ENCODE results near the gene NCAPH2.

The NCAPH2 gene

DNA sequence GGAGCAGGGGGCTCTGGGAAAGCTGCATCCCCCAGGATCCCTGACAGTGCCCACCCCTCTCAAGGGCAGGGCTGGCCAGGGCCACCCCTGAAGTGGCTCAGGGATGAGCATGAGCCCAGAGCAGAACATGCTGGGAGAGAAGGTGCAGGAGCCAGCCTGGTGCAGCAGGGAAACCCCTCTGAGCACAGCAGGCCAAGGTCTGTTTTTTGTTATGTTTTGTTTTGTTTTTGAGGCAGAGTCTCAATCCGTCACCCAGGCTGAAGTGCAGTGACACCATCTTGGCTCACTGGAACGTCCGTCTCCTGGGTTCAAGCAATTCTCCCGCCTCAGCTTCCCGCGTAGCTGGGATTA is 32.4 kb upstream of the NCAPH2 start:
- no peak overlapping the region for H3K27ac ChIP-seq (ENCODE audit: low read depth, low read length, severe bottlenecking)
- H3K4me1 ChIP-seq (ENCODE audit: control insufficient read depth, insufficient read depth, low read length, poor library complexity, severe bottlenecking), result peaks cover 15% of the 10 kb centered on the region
- 86 to 95% methylated on average over 6 of the region's 6 CpGs for WGBS, 2 experiments (ENCODE audit: insufficient coverage in 2 of 2)
- peaks cover 10% of the 10 kb centered on the region for H3K36me3 ChIP-seq (ENCODE audit: control insufficient read depth, insufficient read depth, low read length)
- H3K4me3 ChIP-seq (ENCODE audit: extremely low read depth, insufficient read depth, low read length, poor library complexity, severe bottlenecking), result peak overlapping the region; percentile 67
- H3K9me3 ChIP-seq (ENCODE audit: control insufficient read depth, low read length), result no peaks in the 10 kb centered on the region

DNA sequence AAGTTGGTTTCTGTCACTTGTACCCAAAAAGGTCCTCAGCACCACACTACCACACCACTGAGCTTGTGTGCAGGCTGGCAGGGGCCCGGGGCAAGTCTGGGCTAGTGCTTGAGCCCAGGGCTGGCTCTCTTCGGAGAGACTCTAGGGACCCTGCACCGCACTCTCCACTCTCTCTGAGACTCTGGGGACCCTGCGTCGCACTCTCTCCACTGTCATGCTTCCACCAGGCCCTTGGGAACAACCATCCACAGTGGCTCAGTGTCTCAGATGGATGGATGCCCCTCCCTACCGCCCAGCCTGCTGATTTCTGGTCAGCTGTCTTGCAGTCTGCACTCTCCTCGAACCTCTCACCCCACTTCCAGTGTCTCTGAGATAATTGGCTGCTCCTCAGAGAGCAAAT is 31.2 kb upstream of the NCAPH2 start:
- Histone ChIP-seq H3K9me3 (ENCODE audit: control insufficient read depth, low read length) (no peaks in the 10 kb centered on the region), H3K36me3 (ENCODE audit: control insufficient read depth, insufficient read depth, low read length) (peaks cover 10% of the 10 kb centered on the region), H3K27ac (ENCODE audit: low read depth, low read length, severe bottlenecking) (no peak overlapping the region), H3K4me3 (ENCODE audit: extremely low read depth, insufficient read depth, low read length, poor library complexity, severe bottlenecking) (no peak overlapping the region), H3K4me1 (ENCODE audit: control insufficient read depth, insufficient read depth, low read length, poor library complexity, severe bottlenecking) (peaks cover 10% of the 10 kb centered on the region)
- WGBS, 2 experiments (ENCODE audit: insufficient coverage in 2 of 2), result 75 to 92% methylated on average over 6 of the region's 7 CpGs

- no peaks in the 10 kb centered on the region for H3K9me3 ChIP-seq (ENCODE audit: control insufficient read depth, low read length)
- peaks cover 5% of the 10 kb centered on the region for H3K36me3 ChIP-seq (ENCODE audit: control insufficient read depth, insufficient read depth, low read length)
- H3K4me1 ChIP-seq (ENCODE audit: control insufficient read depth, insufficient read depth, low read length, poor library complexity, severe bottlenecking), result peaks cover 8% of the 10 kb centered on the region
- H3K27ac ChIP-seq (ENCODE audit: low read depth, low read length, severe bottlenecking), result no peak overlapping the region
- no peak overlapping the region for H3K4me3 ChIP-seq (ENCODE audit: extremely low read depth, insufficient read depth, low read length, poor library complexity, severe bottlenecking)
- WGBS, 2 experiments (ENCODE audit: insufficient coverage in 2 of 2), result 91 to 95% methylated on average over 8 to 9 of the region's 12 CpGs
Observed at GRCh38 chr22:50477923-50478322, 30.1 kb upstream of the NCAPH2 start.

DNA sequence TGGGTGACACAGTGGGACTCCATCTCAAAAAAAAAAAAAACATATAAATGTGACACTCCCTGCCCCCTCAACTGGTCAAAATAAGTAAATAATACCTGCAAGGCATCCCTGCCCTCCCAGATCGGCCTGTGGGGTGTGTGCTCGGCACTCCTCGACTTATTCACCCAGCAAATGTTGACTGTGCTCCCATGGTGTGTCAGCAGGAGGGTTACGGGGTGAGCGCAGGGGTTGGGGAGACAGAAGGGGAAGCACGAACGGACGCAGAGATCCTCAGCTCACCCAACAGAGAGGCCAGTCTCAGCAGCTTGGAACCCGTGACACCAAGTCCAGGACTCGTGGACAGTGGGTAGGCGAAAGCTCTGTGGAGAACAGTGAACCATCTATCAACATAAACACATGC is 28.3 kb upstream of the NCAPH2 start:
- H3K27ac ChIP-seq (ENCODE audit: low read depth, low read length, severe bottlenecking), result no peak overlapping the region
- peaks cover 5% of the 10 kb centered on the region for H3K4me1 ChIP-seq (ENCODE audit: control insufficient read depth, insufficient read depth, low read length, poor library complexity, severe bottlenecking)
- no peaks in the 10 kb centered on the region for H3K9me3 ChIP-seq (ENCODE audit: control insufficient read depth, low read length)
- no peak overlapping the region for H3K4me3 ChIP-seq (ENCODE audit: extremely low read depth, insufficient read depth, low read length, poor library complexity, severe bottlenecking)
- WGBS, 2 experiments (ENCODE audit: insufficient coverage in 2 of 2), result 82% methylated on average over 8 to 11 of the region's 11 CpGs
- no peaks in the 10 kb centered on the region for H3K36me3 ChIP-seq (ENCODE audit: control insufficient read depth, insufficient read depth, low read length)

- Histone ChIP-seq H3K27ac (ENCODE audit: low read depth, low read length, severe bottlenecking) (no peak overlapping the region), H3K4me3 (ENCODE audit: extremely low read depth, insufficient read depth, low read length, poor library complexity, severe bottlenecking) (peak overlapping the region; percentile 52), H3K4me1 (ENCODE audit: control insufficient read depth, insufficient read depth, low read length, poor library complexity, severe bottlenecking) (no peaks in the 10 kb centered on the region), H3K36me3 (ENCODE audit: control insufficient read depth, insufficient read depth, low read length) (no peaks in the 10 kb centered on the region), H3K9me3 (ENCODE audit: control insufficient read depth, low read length) (no peaks in the 10 kb centered on the region)
- 11 to 12% methylated on average over 23 to 35 of the region's 45 CpGs for WGBS, 2 experiments (ENCODE audit: insufficient coverage in 2 of 2)
Observed at GRCh38 chr22:50481045-50481439, 27.0 kb upstream of the NCAPH2 start.

DNA sequence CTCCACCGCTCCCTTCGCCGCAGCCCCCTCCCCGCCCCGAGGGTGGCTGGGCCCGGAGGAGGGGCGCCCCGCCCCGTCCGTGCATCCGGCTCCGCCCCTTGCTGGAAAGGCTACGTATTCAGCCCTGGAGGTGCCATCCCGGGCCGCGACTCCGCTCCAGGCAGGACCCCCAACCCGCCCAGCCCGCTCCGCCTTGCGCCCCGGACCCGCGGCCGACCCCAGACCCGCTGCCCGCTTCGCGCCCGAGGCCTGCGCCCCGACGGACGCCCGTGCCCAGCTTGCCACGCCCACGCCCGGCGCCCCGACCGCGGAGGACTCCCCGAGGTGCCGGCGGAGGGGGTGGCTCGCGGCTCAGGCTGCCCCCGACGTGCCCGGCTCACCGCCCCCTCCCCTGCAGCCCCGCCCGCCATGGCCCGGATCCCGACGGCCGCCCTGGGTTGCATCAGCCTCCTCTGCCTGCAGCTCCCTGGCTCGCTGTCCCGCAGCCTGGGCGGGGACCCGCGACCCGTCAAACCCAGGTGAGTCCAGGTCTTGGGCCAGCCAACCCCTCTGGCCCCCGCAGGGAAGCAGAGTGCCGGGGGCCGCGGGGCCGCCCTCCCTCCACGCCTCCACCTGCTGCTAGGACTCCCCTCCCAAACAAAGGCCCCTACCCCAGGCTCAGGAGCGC is 26.5 kb upstream of the NCAPH2 start, which contains the start of gene ADM2:
Gene ADM2, plus strand, starts transcription at position 104 of the 667 bp plus-strand sequence. Its CDS starts 305 bp downstream, at position 409.
- 5 to 6% methylated on average over 24 to 57 of the region's 70 CpGs for WGBS, 2 experiments (ENCODE audit: insufficient coverage in 2 of 2)
- H3K27ac ChIP-seq (ENCODE audit: low read depth, low read length, severe bottlenecking), result no peak within 1 kb of the TSS
- no peaks in the 10 kb centered on the region for H3K36me3 ChIP-seq (ENCODE audit: control insufficient read depth, insufficient read depth, low read length)
- peaks cover 3% of the 10 kb centered on the region for H3K4me1 ChIP-seq (ENCODE audit: control insufficient read depth, insufficient read depth, low read length, poor library complexity, severe bottlenecking)
- H3K4me3 ChIP-seq (ENCODE audit: extremely low read depth, insufficient read depth, low read length, poor library complexity, severe bottlenecking), result peak within 1 kb of the TSS; percentile 52
- no peaks in the 10 kb centered on the region for H3K9me3 ChIP-seq (ENCODE audit: control insufficient read depth, low read length)

GRCh38 chr22:50482107-50483074 is 25.6 kb upstream of the NCAPH2 start:
- WGBS, 2 experiments (ENCODE audit: insufficient coverage in 2 of 2), result 79 to 86% methylated on average over 28 to 35 of the region's 35 CpGs
- Histone ChIP-seq H3K9me3 (ENCODE audit: control insufficient read depth, low read length) (no peaks in the 10 kb centered on the region), H3K36me3 (ENCODE audit: control insufficient read depth, insufficient read depth, low read length) (no peaks in the 10 kb centered on the region), H3K4me1 (ENCODE audit: control insufficient read depth, insufficient read depth, low read length, poor library complexity, severe bottlenecking) (peaks cover 9% of the 10 kb centered on the region), H3K27ac (ENCODE audit: low read depth, low read length, severe bottlenecking) (no peak overlapping the region), H3K4me3 (ENCODE audit: extremely low read depth, insufficient read depth, low read length, poor library complexity, severe bottlenecking) (peak overlapping the region; percentile 52)

DNA sequence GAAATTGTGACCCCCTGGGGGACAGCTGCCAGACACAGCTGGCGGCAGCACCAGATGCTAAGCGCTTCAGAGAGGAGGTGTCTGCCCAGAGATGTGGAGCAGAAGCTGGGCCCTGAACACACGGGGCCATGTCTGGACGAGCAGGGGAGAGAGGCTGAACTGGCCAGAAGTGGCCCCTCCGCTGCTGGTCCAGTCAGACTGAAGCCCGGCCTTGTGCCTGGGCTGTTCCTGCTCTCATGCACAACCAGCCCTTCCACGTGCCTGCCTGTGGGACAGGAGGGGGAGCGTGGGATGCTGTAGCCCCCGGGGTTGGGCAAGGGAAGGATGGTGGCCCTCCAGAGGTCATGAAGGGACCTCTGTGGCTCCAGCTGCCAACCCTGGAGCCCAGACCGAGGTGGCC is 24.9 kb upstream of the NCAPH2 start:
- Histone ChIP-seq H3K9me3 (ENCODE audit: control insufficient read depth, low read length) (no peaks in the 10 kb centered on the region), H3K27ac (ENCODE audit: low read depth, low read length, severe bottlenecking) (no peak overlapping the region), H3K4me1 (ENCODE audit: control insufficient read depth, insufficient read depth, low read length, poor library complexity, severe bottlenecking) (peaks cover 9% of the 10 kb centered on the region), H3K4me3 (ENCODE audit: extremely low read depth, insufficient read depth, low read length, poor library complexity, severe bottlenecking) (no peak overlapping the region), H3K36me3 (ENCODE audit: control insufficient read depth, insufficient read depth, low read length) (no peaks in the 10 kb centered on the region)
- WGBS, 2 experiments (ENCODE audit: insufficient coverage in 2 of 2), result 87 to 91% methylated on average over 7 to 8 of the region's 10 CpGs

GRCh38 chr22:50483556-50483955 is 24.5 kb upstream of the NCAPH2 start:
- WGBS, 2 experiments (ENCODE audit: insufficient coverage in 2 of 2), result 95 to 96% methylated on average over 7 to 8 of the region's 8 CpGs
- Histone ChIP-seq H3K9me3 (ENCODE audit: control insufficient read depth, low read length) (no peaks in the 10 kb centered on the region), H3K4me1 (ENCODE audit: control insufficient read depth, insufficient read depth, low read length, poor library complexity, severe bottlenecking) (peaks cover 9% of the 10 kb centered on the region), H3K27ac (ENCODE audit: low read depth, low read length, severe bottlenecking) (no peak overlapping the region), H3K36me3 (ENCODE audit: control insufficient read depth, insufficient read depth, low read length) (no peaks in the 10 kb centered on the region), H3K4me3 (ENCODE audit: extremely low read depth, insufficient read depth, low read length, poor library complexity, severe bottlenecking) (no peak overlapping the region)

- H3K9me3 ChIP-seq (ENCODE audit: control insufficient read depth, low read length), result no peaks in the 10 kb centered on the region
- no peak overlapping the region for H3K27ac ChIP-seq (ENCODE audit: low read depth, low read length, severe bottlenecking)
- no peak overlapping the region for H3K4me3 ChIP-seq (ENCODE audit: extremely low read depth, insufficient read depth, low read length, poor library complexity, severe bottlenecking)
- H3K4me1 ChIP-seq (ENCODE audit: control insufficient read depth, insufficient read depth, low read length, poor library complexity, severe bottlenecking), result peaks cover 9% of the 10 kb centered on the region
- 85 to 90% methylated on average over 30 to 31 of the region's 31 CpGs for WGBS, 2 experiments (ENCODE audit: insufficient coverage in 2 of 2)
- no peaks in the 10 kb centered on the region for H3K36me3 ChIP-seq (ENCODE audit: control insufficient read depth, insufficient read depth, low read length)
Observed at GRCh38 chr22:50483977-50484853, 23.8 kb upstream of the NCAPH2 start.

Data from mesodermal cell (in vitro differentiated cells).